ENCODE data around the gene NOTCH1.
A peak's percentile ranks its signal among the peaks of the same experiment; 100 is the strongest.

Gene NOTCH1

DNA sequence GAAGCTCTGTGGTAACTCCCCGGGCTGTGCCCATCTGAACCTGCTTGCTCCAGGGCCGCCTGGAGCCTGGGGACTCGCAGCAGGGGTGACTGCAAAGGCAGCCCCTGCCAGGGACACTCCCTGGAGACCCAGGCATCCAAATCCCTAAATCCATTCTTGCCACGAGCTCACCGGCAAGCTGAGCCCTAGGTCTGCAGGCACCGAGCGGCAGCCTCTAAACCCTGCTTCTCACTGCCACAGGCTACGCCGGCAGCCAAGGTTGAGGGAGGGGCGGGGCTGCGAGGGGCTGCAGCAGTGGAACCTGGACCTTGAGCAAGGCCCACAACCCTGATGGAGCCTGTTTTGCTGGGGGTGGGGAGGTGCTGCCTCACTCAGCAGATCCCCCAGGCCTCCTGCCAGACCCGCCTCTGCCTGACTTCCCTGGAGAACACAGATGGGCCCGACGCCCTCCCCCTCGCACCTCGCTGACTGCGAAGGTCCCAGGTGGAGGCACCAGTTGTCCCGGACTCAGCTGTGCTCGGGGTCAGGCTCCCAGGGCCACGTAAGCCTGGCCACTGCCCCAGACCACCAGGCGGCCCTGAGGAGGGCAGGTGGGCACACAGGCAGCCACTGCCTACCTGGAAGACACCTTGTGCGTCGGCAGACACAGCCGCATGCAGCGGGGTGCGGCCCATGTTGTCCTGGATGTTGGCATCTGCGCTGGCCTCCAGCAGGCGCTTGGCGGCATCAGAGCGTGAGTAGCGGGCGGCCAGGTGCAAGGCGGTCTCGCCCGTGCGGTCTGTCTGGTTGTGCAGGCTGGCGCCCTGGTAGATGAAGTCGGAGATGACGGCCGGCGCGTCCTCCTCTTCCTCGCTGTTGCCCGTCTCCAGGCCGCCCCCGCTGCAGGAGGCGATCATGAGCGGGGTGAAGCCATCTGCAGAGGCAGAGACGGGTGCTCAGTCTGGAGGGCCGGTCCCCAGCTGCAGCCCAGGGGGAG lies 45.6 kb downstream of the NOTCH1 start:
- DNase-seq, result peak; percentile 31

DNA sequence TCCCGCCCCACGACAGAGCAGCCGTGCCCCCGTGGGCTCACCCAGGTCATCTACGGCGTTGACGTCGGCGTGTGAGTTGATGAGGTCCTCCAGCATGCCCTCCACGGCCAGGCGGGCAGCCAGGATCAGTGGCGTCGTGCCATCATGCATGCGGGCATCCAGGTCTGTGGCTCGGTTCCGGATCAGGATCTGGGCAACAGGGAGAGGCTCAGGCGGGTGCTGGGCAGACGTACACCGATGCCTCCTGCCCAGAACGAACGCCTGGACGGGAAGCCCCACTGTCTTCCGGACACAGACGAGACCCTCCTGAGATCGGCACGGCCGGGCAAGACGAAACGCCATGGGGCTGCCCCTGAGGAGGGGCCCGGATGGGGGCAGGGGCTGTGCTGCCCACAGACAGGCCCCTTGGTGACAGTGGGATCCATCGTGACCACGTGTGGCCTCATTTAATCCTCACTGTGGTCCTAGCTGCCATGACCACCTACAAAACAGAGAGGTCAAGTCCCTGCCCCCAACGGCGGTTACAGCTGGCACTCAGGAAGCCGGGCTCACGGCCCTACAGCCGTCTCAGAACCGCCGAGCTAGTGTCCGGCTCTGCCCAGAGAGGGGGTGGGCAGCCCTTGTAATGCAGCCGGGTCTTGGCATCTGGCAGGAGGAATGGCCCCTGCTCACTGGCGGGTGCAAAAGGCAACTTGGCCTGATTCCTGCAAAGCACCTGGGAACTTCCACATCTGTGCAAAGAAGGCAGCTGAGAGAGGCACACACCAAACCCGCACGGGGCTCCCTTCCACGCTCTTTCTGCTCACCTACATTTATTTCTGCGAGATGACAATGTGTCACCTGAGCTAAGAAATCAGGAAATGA lies 46.5 kb downstream of the NOTCH1 start:
- no peak for DNase-seq

DNA sequence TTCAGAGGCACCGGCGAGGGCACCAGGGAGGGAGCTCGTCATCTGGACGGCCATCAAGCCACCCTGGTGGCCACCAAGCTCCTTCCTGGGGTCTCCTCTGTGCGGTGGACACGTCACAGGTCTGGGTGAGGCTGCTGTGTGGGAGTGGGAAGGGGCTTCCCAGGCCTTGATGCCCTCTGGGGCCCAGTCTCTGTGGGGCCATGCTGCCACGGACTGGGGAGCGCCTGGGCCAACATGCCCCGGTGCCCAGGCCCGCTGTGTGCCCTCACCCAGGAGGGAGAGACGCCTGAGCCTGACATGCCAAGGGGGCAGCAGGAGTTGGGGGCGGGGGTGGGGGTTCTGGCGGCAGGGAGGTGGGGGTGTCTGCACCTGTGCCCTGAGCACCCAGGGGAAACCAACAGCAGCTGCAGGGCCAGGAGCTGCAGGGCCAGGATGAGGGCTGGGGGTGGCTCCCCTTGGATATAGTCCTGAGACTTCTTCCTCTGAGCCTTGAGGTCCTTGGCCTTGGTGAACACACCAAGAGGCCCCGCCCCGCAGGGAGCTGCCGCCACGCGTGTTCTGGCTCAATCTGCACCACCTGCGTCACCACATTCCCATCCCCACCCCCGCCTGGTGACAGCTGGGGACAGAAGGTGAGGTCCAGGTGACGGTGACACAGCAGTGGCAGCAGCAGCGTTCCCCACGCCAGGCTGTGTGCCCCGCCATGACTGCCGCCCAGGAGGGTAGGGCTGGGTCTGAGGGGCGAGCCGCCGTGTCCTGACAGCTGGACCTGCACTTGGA lies 47.7 kb downstream of the NOTCH1 start:
- no peak for DNase-seq

DNA sequence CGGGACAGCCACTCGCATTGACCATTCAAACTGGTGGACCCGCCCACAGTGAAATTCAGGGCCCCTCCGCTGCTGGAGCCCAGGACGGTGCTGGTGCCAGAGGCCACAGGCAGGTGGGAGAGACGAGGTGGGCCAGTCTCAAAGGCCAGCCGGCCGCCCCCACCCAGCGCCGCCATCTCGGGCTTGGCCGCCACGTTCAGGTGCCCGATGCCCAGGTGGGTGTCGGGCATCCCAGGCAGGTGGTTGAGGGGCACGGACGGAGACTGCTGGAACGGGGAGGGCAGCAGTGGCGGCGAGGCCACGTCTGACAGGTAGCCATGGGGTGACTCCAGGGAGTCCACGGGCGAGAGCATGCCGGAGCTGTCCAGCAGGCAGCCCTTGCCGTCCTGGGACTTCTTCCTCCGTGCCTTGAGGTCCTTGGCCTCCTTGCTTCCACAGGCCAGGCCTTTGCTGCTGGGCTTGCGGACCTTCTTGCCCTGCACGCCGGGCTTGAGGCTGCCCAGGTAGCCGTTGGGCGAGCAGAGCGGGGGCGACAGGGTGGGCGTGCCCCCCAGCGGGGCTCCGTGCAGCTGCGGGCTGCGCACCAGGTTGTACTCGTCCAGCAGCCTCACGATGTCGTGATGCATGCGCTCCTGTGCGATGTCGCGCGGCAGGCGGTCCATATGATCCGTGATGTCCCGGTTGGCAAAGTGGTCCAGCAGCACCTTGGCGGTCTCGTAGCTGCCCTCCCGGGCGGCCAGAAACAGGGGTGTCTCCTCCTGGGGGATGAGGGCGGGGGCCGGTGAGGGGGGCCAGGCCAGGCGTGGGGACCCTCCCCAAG lies 48.8 kb downstream of the NOTCH1 start:
- DNase-seq, result no peak

DNA sequence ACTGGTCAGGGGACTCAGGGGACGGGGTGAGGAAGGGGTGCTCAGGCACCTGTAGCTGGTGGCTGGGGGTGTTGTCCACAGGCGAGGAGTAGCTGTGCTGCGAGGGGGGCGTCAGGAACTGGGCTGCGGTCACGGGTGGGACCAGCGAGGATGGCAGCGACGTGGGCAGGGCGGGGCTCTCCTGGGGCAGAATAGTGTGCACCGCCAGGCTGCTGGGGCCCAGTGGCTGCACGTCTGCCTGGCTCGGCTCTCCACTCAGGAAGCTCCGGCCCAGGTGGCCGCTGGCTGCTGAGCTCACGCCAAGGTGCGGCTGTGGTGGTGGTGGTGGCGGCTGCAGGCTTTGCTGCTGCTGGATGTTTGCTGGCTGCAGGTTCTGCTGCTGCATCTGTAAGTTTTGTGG lies 49.7 kb downstream of the NOTCH1 start:
- DNase-seq, result no peak

DNA sequence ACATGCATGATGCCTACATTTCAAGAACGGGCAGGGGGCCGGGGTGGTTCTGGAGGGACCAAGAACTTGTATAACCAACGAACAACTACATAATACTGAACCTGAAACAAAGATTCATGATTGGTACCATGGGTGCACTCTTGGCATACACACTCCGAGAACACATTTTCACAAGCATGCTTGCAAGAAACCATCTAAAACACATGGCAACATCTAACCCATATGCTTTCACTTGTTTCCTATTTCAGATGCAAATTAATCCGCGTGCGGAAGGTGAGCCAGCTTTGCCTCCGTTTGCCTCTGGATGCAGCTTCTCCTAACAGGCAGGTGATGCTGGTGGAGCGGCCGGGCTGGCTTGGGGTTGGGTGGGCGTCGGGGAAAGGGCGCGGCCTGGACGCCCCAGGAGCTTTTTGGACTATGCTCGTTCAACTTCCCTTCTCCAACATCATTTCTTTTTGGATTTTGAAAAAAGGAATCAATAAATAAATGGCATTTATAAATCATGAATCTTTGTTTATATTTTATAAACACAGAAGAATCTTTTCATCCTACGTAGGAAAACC lies 50.5 kb downstream of the NOTCH1 start:
- DNase-seq, result no peak

DNA sequence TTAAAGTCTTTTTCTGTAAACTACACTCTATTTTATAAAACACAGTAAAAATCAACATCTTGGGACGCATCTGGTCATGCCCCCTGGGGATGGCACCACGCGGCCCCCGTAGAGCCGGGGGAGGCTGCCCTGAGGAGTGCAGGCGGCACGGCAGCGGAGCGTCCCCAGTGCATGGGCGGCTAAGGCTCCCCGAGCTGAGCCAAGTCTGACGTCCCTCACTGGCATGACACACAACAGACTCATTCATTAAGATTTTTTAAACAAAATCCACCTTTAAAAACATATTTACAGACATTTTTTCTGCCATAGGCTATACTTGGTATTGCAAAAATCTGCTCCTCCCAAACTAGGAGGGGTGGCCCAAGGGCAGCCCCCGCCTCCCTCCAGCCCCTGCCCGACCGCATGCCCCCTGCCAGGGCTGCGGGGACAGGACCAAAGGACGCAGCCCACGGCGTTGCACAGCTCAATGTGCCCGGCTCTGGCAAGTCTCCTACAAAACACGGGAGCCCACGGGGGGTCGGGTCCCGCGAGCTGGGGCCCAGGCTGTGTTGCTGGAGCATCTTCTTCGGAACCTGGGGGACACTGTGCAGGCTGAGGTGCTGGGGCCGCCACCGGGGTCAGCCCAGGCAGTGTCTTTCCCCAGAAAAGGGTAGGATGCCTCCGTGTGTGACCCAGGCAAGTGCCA lies 51.2 kb downstream of the NOTCH1 start:
- no peak for DNase-seq

DNA sequence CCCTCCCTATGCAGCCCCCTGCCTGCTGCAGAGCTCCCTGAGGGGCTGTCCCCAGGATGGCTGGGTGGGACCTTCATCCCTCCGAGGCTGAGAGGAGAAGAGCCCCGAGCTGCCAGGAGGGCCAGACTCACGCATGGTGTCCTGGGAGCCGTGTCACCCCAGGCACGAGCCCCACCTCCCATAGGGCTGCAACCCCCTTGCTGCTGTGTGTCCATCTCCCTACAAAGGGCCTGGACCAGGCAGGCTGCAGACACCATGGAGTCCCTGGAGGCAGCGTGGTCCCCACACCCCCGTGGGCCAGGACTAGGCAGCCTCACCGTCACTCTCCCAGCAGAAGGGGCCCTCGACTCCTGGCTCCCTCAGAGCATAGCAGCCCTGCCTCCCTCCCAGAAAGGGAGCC lies 51.8 kb downstream of the NOTCH1 start:
- DNase-seq, result no peak

DNA sequence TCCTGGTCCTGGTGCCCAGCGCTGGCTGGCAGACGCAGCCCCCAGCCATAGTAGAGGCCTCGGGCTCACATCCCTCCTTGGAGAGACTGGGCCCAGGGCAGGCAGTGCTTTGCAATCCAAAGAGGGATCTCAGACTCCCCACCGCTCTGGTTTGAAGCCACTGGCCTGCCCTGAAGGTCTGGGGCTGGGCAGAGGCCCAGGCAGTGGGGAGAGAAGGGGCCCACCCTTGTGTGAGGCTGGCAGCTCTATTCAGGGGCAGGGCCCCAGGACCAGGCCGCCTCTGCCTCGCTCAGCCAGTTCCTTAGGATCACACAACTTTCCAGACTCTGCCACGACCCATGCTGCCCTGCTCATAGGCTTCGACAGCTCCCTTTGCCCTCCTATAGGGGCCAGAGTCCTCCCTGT lies 52.3 kb downstream of the NOTCH1 start:
- DNase-seq, result no peak

DNA sequence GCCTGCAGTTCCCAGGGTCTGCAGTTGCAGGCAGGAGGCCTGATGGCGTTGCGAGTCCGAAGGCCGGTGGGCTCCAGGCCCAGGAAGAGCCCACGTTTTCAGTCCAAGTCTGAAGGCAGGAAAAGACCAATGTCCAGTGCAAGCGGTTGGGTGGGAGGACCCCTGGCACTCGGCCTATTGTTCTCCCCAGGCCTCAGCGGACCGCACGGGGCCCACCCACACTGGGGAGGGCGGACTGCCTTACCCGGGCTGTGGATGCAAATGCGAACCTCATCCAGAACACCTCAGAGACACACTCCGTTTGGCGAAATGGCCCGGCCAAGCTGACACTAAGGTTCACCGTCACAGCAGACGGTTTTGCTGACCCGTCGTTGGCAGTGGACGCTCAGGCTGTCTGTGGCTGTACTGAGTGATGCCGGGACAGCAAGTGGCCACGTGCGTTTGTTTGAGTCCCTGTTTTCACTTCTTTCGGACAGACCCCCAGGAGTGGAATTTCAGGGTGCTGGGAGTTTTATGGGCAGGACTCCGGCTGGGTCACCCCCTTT lies 52.8 kb downstream of the NOTCH1 start:
- no peak for DNase-seq

DNA sequence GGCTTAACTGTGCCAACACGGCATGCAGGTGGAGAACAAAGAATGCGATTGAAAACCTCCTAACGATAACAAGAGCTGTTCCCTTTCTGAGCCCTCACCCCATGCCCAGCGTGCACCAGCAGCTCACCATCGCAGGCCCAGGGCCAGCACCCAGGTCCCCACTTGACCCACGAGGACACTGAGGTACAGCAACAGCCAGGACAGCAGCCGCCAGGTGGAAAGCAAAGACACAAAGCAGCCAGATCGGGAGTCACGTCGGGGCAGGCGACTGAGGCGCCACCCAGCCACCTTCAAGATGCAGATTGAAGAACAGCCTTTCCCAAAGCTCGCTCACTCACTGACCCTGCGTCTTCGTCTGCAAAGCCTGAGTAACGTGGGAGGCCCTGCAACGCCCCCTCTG lies 56.1 kb downstream of the NOTCH1 start:
- no peak for DNase-seq

DNA sequence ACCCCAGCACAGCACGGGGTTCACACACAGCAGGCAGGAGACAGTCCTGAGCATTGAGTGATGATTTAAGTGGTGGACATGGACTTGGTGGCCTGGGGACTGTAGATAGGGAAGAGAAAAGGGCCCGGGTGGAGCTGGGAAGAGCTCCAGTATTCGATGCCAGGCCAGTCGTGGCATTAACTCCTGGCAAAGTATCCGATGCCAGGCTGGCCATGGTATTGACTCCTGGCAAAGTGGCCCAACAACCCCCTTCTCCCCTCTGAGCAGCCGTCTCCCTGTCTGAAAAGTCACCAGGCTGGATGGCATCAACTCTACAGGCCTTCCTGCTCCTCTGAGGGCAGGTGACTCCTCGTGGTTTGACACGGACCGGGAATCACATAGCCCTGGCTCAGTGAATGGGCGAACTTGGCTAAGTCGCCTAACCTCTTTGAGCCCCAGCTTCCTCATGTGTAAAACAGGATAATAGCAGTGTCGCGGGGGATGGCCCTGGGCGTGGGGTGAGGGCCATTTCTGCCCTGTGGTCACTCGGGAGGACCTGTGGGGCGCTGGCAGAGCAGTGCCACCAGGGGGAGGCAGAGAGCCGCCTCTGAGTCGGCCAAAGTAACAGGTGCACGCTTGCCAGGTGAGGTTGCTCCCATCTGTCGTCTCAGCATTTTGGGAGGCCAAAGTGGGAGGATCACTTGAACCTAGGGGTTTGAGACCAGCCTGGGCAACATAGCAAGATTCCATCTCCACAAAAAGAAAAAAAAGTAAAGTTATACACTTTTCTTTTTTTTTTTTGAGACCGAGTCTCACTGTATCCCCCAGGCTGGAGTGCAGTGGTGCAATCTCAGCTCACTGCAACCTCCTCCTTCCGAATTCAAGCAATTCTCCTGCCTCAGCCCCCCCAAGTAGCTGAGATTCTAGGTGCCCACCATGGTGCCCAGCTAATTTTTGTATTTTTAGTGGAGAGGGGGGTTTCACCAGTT lies 57.3 kb downstream of the NOTCH1 start:
- DNase-seq, result peak; percentile 50

DNA sequence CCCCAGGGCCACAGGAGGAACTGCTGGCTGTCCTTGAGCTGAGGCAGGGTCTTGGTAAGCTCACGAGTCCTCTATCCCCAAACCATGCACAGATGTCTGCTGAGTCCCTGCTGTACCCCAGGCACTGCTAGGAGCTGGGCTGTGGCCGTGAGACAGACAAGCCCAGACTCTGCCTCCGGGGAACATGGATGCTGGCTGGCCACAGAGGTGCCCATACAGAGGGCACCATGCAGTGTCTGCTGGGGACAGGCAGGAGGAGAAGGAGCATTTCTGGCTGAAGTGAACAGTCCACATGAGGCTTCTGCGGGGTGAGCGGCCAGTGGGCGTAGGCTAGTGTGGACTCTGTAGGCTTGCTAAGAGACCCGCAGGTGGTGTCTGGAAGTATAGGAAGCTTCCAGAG lies 58.2 kb downstream of the NOTCH1 start:
- DNase-seq, result no peak

DNA sequence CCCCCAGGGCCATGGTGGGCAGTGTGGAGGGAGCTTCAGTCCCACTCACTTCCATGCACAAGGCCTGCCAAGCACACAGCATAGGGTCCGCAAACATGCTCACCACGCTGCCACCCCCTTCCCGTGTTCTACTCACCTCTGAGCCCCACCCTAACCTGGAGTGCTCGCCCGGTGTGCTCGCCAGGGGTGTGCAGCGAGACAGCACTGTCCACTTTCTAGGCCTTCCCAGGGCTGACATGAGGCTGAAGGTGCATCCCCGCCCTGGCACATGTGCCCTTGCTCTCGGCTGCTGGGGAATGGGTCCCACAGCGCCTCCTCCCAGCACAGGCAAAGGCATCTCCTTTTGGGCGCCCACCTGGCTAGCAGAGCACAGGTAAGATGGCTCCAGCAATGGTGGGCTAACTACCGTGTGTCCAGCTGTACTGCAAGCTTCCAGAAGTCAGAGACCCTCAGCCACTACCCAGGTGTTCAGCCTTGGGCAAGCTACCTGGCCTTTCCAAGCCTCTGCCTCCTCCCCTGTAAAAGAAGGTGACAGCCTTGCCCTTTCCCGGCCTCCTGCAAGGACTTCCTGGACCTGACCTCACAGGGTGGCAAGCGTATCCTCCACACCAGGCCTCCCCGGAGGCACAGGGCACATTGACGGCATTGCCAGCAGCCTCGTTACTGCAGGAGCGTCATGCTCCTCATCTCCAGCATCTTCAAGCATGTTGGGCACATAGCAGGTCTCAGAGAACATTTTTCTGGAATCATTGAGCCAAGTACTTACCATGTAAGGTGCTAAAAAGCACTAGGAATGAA lies 58.8 kb downstream of the NOTCH1 start:
- DNase-seq, result no peak

DNA sequence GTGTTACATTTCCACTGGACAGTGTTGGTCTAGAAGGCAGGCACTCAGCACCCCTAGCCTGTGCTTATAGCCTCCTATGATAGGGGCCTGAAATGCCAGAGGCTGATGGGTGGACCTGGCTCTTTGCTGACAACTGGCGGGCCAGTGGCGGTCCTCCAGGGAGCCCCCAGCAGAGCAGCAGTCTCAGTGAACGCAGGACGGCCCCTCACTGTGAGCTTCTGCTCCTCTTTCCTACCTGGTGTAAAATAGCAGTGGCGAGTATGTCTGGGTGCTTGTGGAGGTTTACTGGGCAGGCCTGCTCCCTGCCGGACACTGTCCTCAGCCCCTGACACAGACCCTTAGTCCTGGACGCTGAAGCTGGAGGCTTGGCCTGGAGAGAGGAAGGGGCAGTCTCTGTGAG lies 59.7 kb downstream of the NOTCH1 start:
- no peak for DNase-seq

DNA sequence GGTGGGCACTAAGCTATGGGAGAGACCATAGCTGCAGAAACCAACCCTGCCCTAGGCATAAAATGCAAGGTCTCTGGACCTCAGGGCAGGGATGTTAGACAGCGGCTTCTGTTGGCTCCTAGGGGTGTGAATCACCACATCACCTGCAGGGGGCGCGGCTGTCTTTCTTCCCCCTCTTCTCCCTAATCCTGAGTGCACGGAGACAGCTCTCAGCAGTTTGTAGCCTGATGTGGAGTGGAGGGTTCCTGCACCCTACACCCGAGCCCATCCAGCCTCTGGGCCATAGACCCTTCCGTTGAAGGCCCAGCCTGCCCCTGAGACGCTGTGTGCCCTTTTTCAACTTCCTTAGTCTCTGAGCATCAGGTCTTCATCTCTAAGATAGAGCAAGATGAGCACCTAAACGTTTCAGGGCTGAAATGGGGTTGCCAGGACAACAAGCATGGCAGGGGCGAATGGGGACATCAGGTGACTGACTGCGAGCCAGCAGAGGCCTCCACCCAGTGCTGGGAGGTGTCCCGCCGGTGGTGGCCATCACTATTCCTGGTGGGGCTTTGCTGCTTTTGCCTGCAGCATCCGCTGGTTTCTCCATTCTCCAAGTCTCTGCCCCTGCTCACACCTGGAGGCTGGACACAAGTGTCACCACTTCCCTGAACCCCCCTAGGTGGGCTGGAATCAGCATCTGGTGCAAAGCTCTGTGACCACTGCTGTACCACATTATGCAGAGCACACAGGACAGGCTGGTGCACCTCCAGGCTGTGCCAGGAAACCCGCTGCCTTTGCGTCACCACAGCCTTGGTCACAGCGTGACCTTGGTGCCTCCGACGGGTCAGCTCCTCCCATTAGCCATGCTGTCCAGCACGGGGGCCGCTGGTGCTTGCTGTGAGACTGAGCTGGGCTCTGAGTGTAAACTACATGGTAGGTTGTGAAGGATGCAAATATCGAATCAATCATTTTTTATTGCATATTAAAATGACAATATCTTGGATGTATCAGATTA lies 60.5 kb downstream of the NOTCH1 start:
- DNase-seq, result peak; percentile 64

Data from NCI-H510A treated with DMSO at 0.1 percent for 48 hours (cell line).